H9 (cell line): ENCODE measurements around the gene CARD11. TPM values are rescaled to one million over a fixed set of nuclear protein-coding genes. Genes with fewer than 3 reads are reported as not detected.

Experiments used
- DNase-seq: peaks from one replicate; pipeline ENCODE4 v3.0.0-alpha.2; 2017
- H2AFZ ChIP-seq: one replicate; pipeline ENCODE4 v1.6.1; 2013; ENCODE audit warnings: mild to moderate bottlenecking, low read length, control low read depth, moderate library complexity
- H2AK5ac ChIP-seq: 2 replicates; pipeline ENCODE4 v1.6.1; 2013; ENCODE audit warnings: low read length, control low read depth, mixed read lengths; ENCODE audit not compliant: insufficient read length
- H2BK120ac ChIP-seq: one replicate; pipeline ENCODE4 v1.6.1; 2013; ENCODE audit warnings: low read depth, mild to moderate bottlenecking, low read length, control low read depth, inconsistent platforms; ENCODE audit not compliant: poor library complexity, severe bottlenecking
- H2BK12ac ChIP-seq: 2 replicates; pipeline ENCODE4 v1.6.1; 2013; ENCODE audit warnings: low read length, control low read depth, mixed read lengths, low read depth; ENCODE audit not compliant: insufficient read length
- H2BK15ac ChIP-seq: 2 replicates; pipeline ENCODE4 v1.6.1; 2013; ENCODE audit warnings: low read depth, low read length, control low read depth
- H2BK20ac ChIP-seq: one replicate; pipeline ENCODE4 v1.6.1; 2013; ENCODE audit warnings: low read depth, mild to moderate bottlenecking, low read length, control low read depth, inconsistent platforms; ENCODE audit not compliant: poor library complexity, severe bottlenecking
- H2BK5ac ChIP-seq: 2 replicates; pipeline ENCODE4 v1.6.1; 2013; ENCODE audit warnings: low read length, control low read depth, mixed read lengths; ENCODE audit not compliant: insufficient read length
- H3K14ac ChIP-seq: 2 replicates; pipeline ENCODE4 v1.6.1; 2013; ENCODE audit warnings: low read length, control low read depth; ENCODE audit not compliant: insufficient read depth
- H3K18ac ChIP-seq: 2 replicates; pipeline ENCODE4 v1.6.1; 2013; ENCODE audit warnings: low read depth, mild to moderate bottlenecking, mixed read lengths, low read length, control low read depth; ENCODE audit not compliant: insufficient read length
- H3K23ac ChIP-seq: 2 replicates; pipeline ENCODE4 v1.6.1; 2013; ENCODE audit warnings: low read length, control low read depth, mixed read lengths, low read depth; ENCODE audit not compliant: insufficient read length
- H3K23me2 ChIP-seq: 2 replicates; pipeline ENCODE4 v1.6.1; 2013; ENCODE audit warnings: low read depth, mild to moderate bottlenecking, mixed read lengths, low read length, control low read depth; ENCODE audit not compliant: insufficient read length, poor library complexity, severe bottlenecking
- H3K27ac ChIP-seq: 2 replicates; pipeline ENCODE4 v1.5.1; 2013; ENCODE audit warnings: low read length, control low read depth, mixed read lengths, low read depth; ENCODE audit not compliant: insufficient read length
- H3K27me3 ChIP-seq: 2 replicates; pipeline ENCODE4 v1.6.1; 2013; ENCODE audit warnings: low read length, control low read depth, inconsistent platforms; ENCODE audit not compliant: insufficient read depth
- H3K4ac ChIP-seq: 2 replicates; pipeline ENCODE4 v1.6.1; 2013; ENCODE audit warnings: low read depth, mild to moderate bottlenecking, control low read depth, inconsistent platforms, low read length, moderate library complexity
- H3K4me1 ChIP-seq: 2 replicates; pipeline ENCODE4 v1.6.1; 2013; ENCODE audit warnings: low read length, control low read depth, inconsistent platforms; ENCODE audit not compliant: insufficient read depth
- H3K4me2 ChIP-seq: 2 replicates; pipeline ENCODE4 v1.6.1; 2013; ENCODE audit warnings: low read length, control low read depth, mixed read lengths; ENCODE audit not compliant: insufficient read length, insufficient read depth
- H3K56ac ChIP-seq: 2 replicates; pipeline ENCODE4 v1.6.1; 2013; ENCODE audit warnings: low read depth, mild to moderate bottlenecking, mixed read lengths, low read length, control low read depth; ENCODE audit not compliant: insufficient read length
- H3K79me1 ChIP-seq: 2 replicates; pipeline ENCODE4 v1.6.1; 2013; ENCODE audit warnings: low read depth, mild to moderate bottlenecking, moderate library complexity, low read length, control low read depth, inconsistent platforms; ENCODE audit not compliant: insufficient read depth, poor library complexity, severe bottlenecking
- H3K79me2 ChIP-seq: 2 replicates; pipeline ENCODE4 v1.6.1; 2013; ENCODE audit warnings: low read length, control low read depth, inconsistent platforms; ENCODE audit not compliant: insufficient read depth
- H3K9ac ChIP-seq: 2 replicates; pipeline ENCODE4 v1.6.1; 2013; ENCODE audit warnings: low read length, control low read depth, mixed read lengths; ENCODE audit not compliant: insufficient read length; ENCODE audit errors: extremely low read depth
- H3K9me3 ChIP-seq: one replicate; pipeline ENCODE4 v1.6.1; 2013; ENCODE audit warnings: low read depth, low read length, inconsistent platforms; ENCODE audit not compliant: control insufficient read depth
- H3T11ph ChIP-seq: one replicate; pipeline ENCODE4 v1.6.1; 2013; ENCODE audit warnings: mild to moderate bottlenecking, low read length, control low read depth, inconsistent platforms
- H4K20me1 ChIP-seq: one replicate; pipeline ENCODE4 v1.6.1; 2013; ENCODE audit not compliant: control insufficient read depth, insufficient read length, insufficient read depth
- H4K5ac ChIP-seq: 2 replicates; pipeline ENCODE4 v1.6.1; 2013; ENCODE audit warnings: low read depth, mild to moderate bottlenecking, mixed read lengths, low read length, control low read depth; ENCODE audit not compliant: insufficient read length
- H4K8ac ChIP-seq: replicated peaks from 2 replicates; pipeline ENCODE4 v1.6.1; 2013; ENCODE audit warnings: low read length, control low read depth, mixed read lengths, low read depth; ENCODE audit not compliant: insufficient read length
- H4K91ac ChIP-seq: 2 replicates; pipeline ENCODE4 v1.6.1; 2013; ENCODE audit warnings: low read depth, mild to moderate bottlenecking, moderate library complexity, mixed read lengths, low read length, control low read depth; ENCODE audit not compliant: insufficient read length
- H3K27ac Mint-ChIP-seq, 3 experiments: 2 replicates in 2 of 3; 3 replicates in 1 of 3; pipeline ENCODE4 v1.8.0; 2020 to 2021; ENCODE audit warnings: mixed read lengths in 3 of 3, mild to moderate bottlenecking in 1 of 3, moderate library complexity in 1 of 3
- H3K27me3 Mint-ChIP-seq: 2 replicates; pipeline ENCODE4 v1.8.0; 2021; ENCODE audit warnings: low read depth, mild to moderate bottlenecking, moderate library complexity, mixed read lengths
- H3K36me3 Mint-ChIP-seq, 3 experiments: 2 replicates in 2 of 3; 3 replicates in 1 of 3; pipeline ENCODE4 v1.8.0; 2020 to 2021; ENCODE audit warnings: low read depth in 3 of 3, mixed read lengths in 3 of 3; ENCODE audit not compliant: insufficient read depth in 1 of 3
- H3K4me1 Mint-ChIP-seq, 2 experiments: 2 replicates each; pipeline ENCODE4 v1.8.0; 2020; ENCODE audit warnings: mixed read lengths in 2 of 2
- H3K4me3 Mint-ChIP-seq, 2 experiments: 2 replicates in 1 of 2; 3 replicates in 1 of 2; pipeline ENCODE4 v1.8.0; 2020 to 2021; ENCODE audit warnings: mild to moderate bottlenecking in 2 of 2, mixed read lengths in 2 of 2, moderate library complexity in 1 of 2
- H3K9me3 Mint-ChIP-seq, 2 experiments: 2 replicates in 1 of 2; 3 replicates in 1 of 2; pipeline ENCODE4 v1.8.0; 2020; ENCODE audit warnings: mild to moderate bottlenecking in 2 of 2, mixed read lengths in 2 of 2, moderate library complexity in 1 of 2
- CTCF ChIP-seq: fragments of 200-600 bp; sonication (generic); conservative IDR thresholded peaks from 3 replicates; pipeline ENCODE4 v1.8.0; 2021; ENCODE audit warnings: antibody characterized with exemption, mild to moderate bottlenecking
- WGBS: extraction: QIAGEN DNeasy Blood & Tissue Kit; methylation state at CpG from one replicate; pipeline ENCODE4 v1.1.7; 2013; ENCODE audit warnings: missing lambda C conversion rate, low lambda C conversion rate, mixed read lengths; ENCODE audit not compliant: insufficient read length; ENCODE audit errors: extremely low coverage; 5-methylcytosine and 5-hydroxymethylcytosine counted together
- total RNA-seq: library from RNA; stranded (reverse); gene quantifications from 2 replicates; pipeline ENCODE4 v1.2.1, GENCODE V29; 2021

Gene CARD11
- total RNA-seq, 1 experiment from 2014 or later, result 20.0 TPM

- no peaks in the 10 kb centered on the region for H4K20me1 ChIP-seq
- no peak overlapping the region for H2BK20ac ChIP-seq
- DNase-seq, result no peak
- no peak overlapping the region; the same call in 1 of the 2 replicates for H3K14ac ChIP-seq
- H4K5ac ChIP-seq, result no peak overlapping the region
- H2BK120ac ChIP-seq, result no peak overlapping the region
- no peaks in the 10 kb centered on the region for H3K23me2 ChIP-seq
- H3K27ac ChIP-seq, result no peak overlapping the region
- H2BK12ac ChIP-seq, result no peak overlapping the region
- no peak overlapping the region for H2AK5ac ChIP-seq
- H4K91ac ChIP-seq, result no peak overlapping the region
- no peak overlapping the region; a peak in 2 of 7 replicates for H3K27ac Mint-ChIP-seq
- H3K27me3 Mint-ChIP-seq, result no peaks in the 10 kb centered on the region
- no peak overlapping the region for H3K4ac ChIP-seq
- no peak overlapping the region for H4K8ac ChIP-seq
- H3K9ac ChIP-seq, result no peak overlapping the region
- H3K27me3 ChIP-seq, result no peaks in the 10 kb centered on the region
- H3K56ac ChIP-seq, result no peak overlapping the region
- H3K23ac ChIP-seq, result no peak overlapping the region
- H2BK5ac ChIP-seq, result no peak overlapping the region
- H3K4me3 Mint-ChIP-seq, result no peak overlapping the region
- no CpG with 5 or more reads among the region's 7 CpGs for WGBS
- peaks cover 18 to 21% of the 10 kb centered on the region in 2 experiments for H3K4me1 Mint-ChIP-seq
- no peaks in the 10 kb centered on the region; the same call in 1 of the 2 replicates for H3K79me2 ChIP-seq
- TF ChIP-seq CTCF, result no peak
- H2AFZ ChIP-seq, result no peak overlapping the region
- H3K9me3 Mint-ChIP-seq, result peaks cover 0 to 3% of the 10 kb centered on the region in 2 experiments; a peak in 2 of 5 replicates
- H3K36me3 Mint-ChIP-seq, result peaks cover 0 to 4% (median 0%) of the 10 kb centered on the region in 3 experiments; a peak in 2 of 7 replicates
- no peaks in the 10 kb centered on the region for H3K9me3 ChIP-seq
- no peak overlapping the region for H2BK15ac ChIP-seq
- no peak overlapping the region for H3K4me2 ChIP-seq
- H3K18ac ChIP-seq, result no peak overlapping the region
- H3K4me1 ChIP-seq, result no peaks in the 10 kb centered on the region; the same call in 1 of the 2 replicates
- H3T11ph ChIP-seq, result no peak overlapping the region
- H3K79me1 ChIP-seq, result no peaks in the 10 kb centered on the region
These were observed 60.8 kb downstream of the CARD11 start for GRCh38 chr7:2982831-2983230.
